GM12878 (cell line): ENCODE measurements around the gene GINM1.

Experiments used
- BACH1 ChIP-seq: fragments of 450-650 bp; IDR thresholded peaks from 2 replicates; pipeline ENCODE4 v1.6.1; 2017; ENCODE audit warnings: mild to moderate bottlenecking, borderline replicate concordance
- CHD2 ChIP-seq: IDR thresholded peaks from 2 replicates; pipeline ENCODE4 v1.6.1; 2011; ENCODE audit warnings: low read depth, low read length, improper control_type of control experiment, borderline replicate concordance
- CTCF ChIP-seq, 3 experiments: IDR thresholded peaks in 2 of 3; conservative IDR thresholded peaks in 1 of 3; 2 replicates each; pipeline ENCODE4 v1.5.1; 2011; ENCODE audit warnings: low read depth in 3 of 3, low read length in 3 of 3, mild to moderate bottlenecking in 3 of 3, control low read depth in 2 of 3, moderate library complexity in 2 of 3, inconsistent platforms in 1 of 3, mixed read lengths in 1 of 3; ENCODE audit not compliant: control insufficient read depth in 2 of 3, insufficient read depth in 1 of 3; ENCODE audit errors: extremely low read depth in 1 of 3
- GABPA ChIP-seq: IDR thresholded peaks from 2 replicates; pipeline ENCODE4 v1.6.1; 2014; ENCODE audit warnings: antibody characterized with exemption, low read depth, mild to moderate bottlenecking, inconsistent platforms
- NR2C1 ChIP-seq: fragments of 450-650 bp; IDR thresholded peaks from 2 replicates; pipeline ENCODE4 v1.6.1; 2017; ENCODE audit warnings: antibody characterized with exemption, mild to moderate bottlenecking, moderate library complexity
- POLR2A ChIP-seq: IDR thresholded peaks from 2 replicates; pipeline ENCODE4 v1.6.1; 2011; ENCODE audit warnings: low read depth, mild to moderate bottlenecking, low read length
- RCOR1 ChIP-seq: conservative IDR thresholded peaks from 2 replicates; pipeline ENCODE4 v1.6.1; 2012; ENCODE audit warnings: low read depth, low read length, improper control_type of control experiment
- SMC3 ChIP-seq: IDR thresholded peaks from 2 replicates; pipeline ENCODE4 v1.6.1; 2011; ENCODE audit warnings: low read length, improper control_type of control experiment, borderline replicate concordance
- USF1 ChIP-seq: IDR thresholded peaks from 2 replicates; pipeline ENCODE4 v1.6.1; 2011; ENCODE audit warnings: borderline replicate concordance, low read depth, mild to moderate bottlenecking, moderate library complexity, mixed read lengths, low read length; ENCODE audit not compliant: insufficient read depth; ENCODE audit errors: extremely low read length
- ZNF207 ChIP-seq: fragments of 450-650 bp; IDR thresholded peaks from 2 replicates; pipeline ENCODE4 v1.6.1; 2014; ENCODE audit warnings: antibody characterized with exemption, mild to moderate bottlenecking, borderline replicate concordance
- TF ChIP-seq, protein P1 (sequence below): IDR thresholded peaks from 2 replicates; pipeline ENCODE4 v1.6.1; 2012; ENCODE audit warnings: mild to moderate bottlenecking, low read depth, low read length

- TF ChIP-seq CHD2, result no peak; the same call in 1 of the 2 replicates
- no peak for TF ChIP-seq ZNF207
- no peak for TF ChIP-seq SMC3
- no peak for TF ChIP-seq POLR2A
- no peak for TF ChIP-seq USF1
- no peak for TF ChIP-seq NR2C1
- no peak for TF ChIP-seq BACH1
- TF ChIP-seq RCOR1, result no peak
- no peak for TF ChIP-seq GABPA
- TF ChIP-seq, protein P1, sequence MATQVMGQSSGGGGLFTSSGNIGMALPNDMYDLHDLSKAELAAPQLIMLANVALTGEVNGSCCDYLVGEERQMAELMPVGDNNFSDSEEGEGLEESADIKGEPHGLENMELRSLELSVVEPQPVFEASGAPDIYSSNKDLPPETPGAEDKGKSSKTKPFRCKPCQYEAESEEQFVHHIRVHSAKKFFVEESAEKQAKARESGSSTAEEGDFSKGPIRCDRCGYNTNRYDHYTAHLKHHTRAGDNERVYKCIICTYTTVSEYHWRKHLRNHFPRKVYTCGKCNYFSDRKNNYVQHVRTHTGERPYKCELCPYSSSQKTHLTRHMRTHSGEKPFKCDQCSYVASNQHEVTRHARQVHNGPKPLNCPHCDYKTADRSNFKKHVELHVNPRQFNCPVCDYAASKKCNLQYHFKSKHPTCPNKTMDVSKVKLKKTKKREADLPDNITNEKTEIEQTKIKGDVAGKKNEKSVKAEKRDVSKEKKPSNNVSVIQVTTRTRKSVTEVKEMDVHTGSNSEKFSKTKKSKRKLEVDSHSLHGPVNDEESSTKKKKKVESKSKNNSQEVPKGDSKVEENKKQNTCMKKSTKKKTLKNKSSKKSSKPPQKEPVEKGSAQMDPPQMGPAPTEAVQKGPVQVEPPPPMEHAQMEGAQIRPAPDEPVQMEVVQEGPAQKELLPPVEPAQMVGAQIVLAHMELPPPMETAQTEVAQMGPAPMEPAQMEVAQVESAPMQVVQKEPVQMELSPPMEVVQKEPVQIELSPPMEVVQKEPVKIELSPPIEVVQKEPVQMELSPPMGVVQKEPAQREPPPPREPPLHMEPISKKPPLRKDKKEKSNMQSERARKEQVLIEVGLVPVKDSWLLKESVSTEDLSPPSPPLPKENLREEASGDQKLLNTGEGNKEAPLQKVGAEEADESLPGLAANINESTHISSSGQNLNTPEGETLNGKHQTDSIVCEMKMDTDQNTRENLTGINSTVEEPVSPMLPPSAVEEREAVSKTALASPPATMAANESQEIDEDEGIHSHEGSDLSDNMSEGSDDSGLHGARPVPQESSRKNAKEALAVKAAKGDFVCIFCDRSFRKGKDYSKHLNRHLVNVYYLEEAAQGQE, result no peak
- TF ChIP-seq CTCF (IDR thresholded peaks at IDR 0.05 in 2 of 3, conservative IDR thresholded peaks at IDR 0.05 in 1 of 3; ENCODE audit: control insufficient read depth in 2 of 3, extremely low read depth in 1 of 3, insufficient read depth in 1 of 3, low read depth in 3 of 3, low read length in 3 of 3), result no peak
These were observed 21.4 kb upstream of the GINM1 start for GRCh38 chr6:149544646-149545257.
